ENCODE results near the gene LUC7L.

GRCh38 chr16:253833-254232 lies 24.6 kb upstream of the LUC7L start:
- TF ChIP-seq CTCF (optimal IDR thresholded peaks at IDR 0.05 in 1 of 3, IDR thresholded peaks at IDR 0.05 in 1 of 3, conservative IDR thresholded peaks at IDR 0.05 in 1 of 3; ENCODE audit: extremely low read depth in 1 of 3, insufficient read depth in 2 of 3, low read length in 3 of 3) (no peak), EZH2 (IDR thresholded peaks at IDR 0.05; ENCODE audit: low read length) (no peak)

Data from keratinocyte (primary cell).